HCT116 (cell line): ENCODE results near the gene SEC22A. TPM values are rescaled to one million over a fixed set of nuclear protein-coding genes. Genes with fewer than 3 reads are reported as not detected.
A peak's percentile ranks its signal among the peaks of the same experiment; 100 is the strongest.

ENCODE experiments used
- ATAC-seq: fragments of 200-7000 bp; cut with Tn5 transposase; 2 replicates; pipeline ENCODE4 v1.9.1; 2020; ENCODE audit warnings: mild to moderate bottlenecking, moderate library complexity
- BruUV-seq: library from RNA; stranded (reverse); fragments of 400-500 nt; replicated peaks from 2 replicates; lab custom pipeline; 2021; lab: Mats Ljungman, UMichigan
- CTCF ChIA-PET: fragments of 300-600 bp; sonication (Branson Sonifier 250); formaldehyde crosslinking; loops from one replicate; lab custom pipeline; 2021; ENCODE audit warnings: antibody characterized with exemption; lab: Charles Lee
- POLR2A ChIA-PET: fragments of 300-600, 350-600 bp; sonication (Branson Sonifier 250); formaldehyde crosslinking; loops from one replicate; lab custom pipeline; 2021; ENCODE audit warnings: antibody characterized with exemption; lab: Charles Lee
- RAD21 ChIA-PET, 2 experiments: fragments of 300-600 bp; sonication (Branson Sonifier 250); formaldehyde crosslinking; loops; one replicate each; lab custom pipeline; 2023; ENCODE audit warnings: low total read pairs in 2 of 2; ENCODE audit not compliant: uncharacterized antibody in 2 of 2, unreplicated experiment in 2 of 2, low non-redundant PET in 1 of 2; lab: Charles Lee
- DNase-seq: peaks from one replicate; pipeline ENCODE4 v3.0.0-alpha.2; 2010; ENCODE audit warnings: low read depth, low spot score
- H2AFZ ChIP-seq: fragments of 200-600 bp; shearing (Covaris generic), sonication (generic); 2 replicates; pipeline ENCODE4 v1.6.1; 2017; ENCODE audit warnings: low read depth, mixed run types, mixed read lengths, antibody characterized with exemption, low read length; ENCODE audit not compliant: poor library complexity, severe bottlenecking
- H3K27ac ChIP-seq: 2 replicates; pipeline ENCODE4 v1.5.1; 2012; ENCODE audit warnings: low read depth, low read length
- H3K27me3 ChIP-seq: fragments of 200-600 bp; sonication (generic); 2 replicates; pipeline ENCODE4 v1.6.1; 2016; ENCODE audit warnings: mixed run types, low read length, mixed read lengths; ENCODE audit not compliant: insufficient read depth
- H3K36me3 ChIP-seq, 2 experiments: fragments of 200-500 bp in 1 of 2; fragments of 200-600 bp in 1 of 2; sonication (Bioruptor generic) in 1 of 2; sonication (generic) in 1 of 2; 2 replicates each; pipeline versions ENCODE4 v1.5.1 to v1.6.1; 2014 to 2016; ENCODE audit warnings: low read length in 2 of 2, inconsistent platforms in 1 of 2, mixed read lengths in 1 of 2, mixed run types in 1 of 2; ENCODE audit not compliant: insufficient read depth in 2 of 2, control insufficient read depth in 1 of 2
- H3K4me1 ChIP-seq, 2 experiments: fragments of 200-600 bp in 1 of 2; sonication (generic) in 1 of 2; 2 replicates each; pipeline versions ENCODE4 v1.5.1 to v1.6.1; 2012 to 2017; ENCODE audit warnings: low read length in 2 of 2, inconsistent platforms in 1 of 2, mild to moderate bottlenecking in 1 of 2, mixed read lengths in 1 of 2, mixed run types in 1 of 2, moderate library complexity in 1 of 2; ENCODE audit not compliant: insufficient read depth in 2 of 2, control insufficient read depth in 1 of 2
- H3K4me2 ChIP-seq: fragments of 200-600 bp; sonication (generic); 2 replicates; pipeline ENCODE4 v1.6.1; 2017; ENCODE audit warnings: mixed run types, low read length, mixed read lengths
- H3K4me3 ChIP-seq, 2 experiments: fragments of 200-600 bp in 1 of 2; sonication (generic) in 1 of 2; replicated peaks in 1 of 2; 2 replicates each; pipeline ENCODE4 v1.5.1; 2011 to 2016; ENCODE audit warnings: low read length in 2 of 2, control low read depth in 1 of 2, low read depth in 1 of 2, mild to moderate bottlenecking in 1 of 2, mixed read lengths in 1 of 2, mixed run types in 1 of 2
- H3K79me2 ChIP-seq: fragments of 200-600 bp; sonication (generic); 2 replicates; pipeline ENCODE4 v1.6.1; 2017; ENCODE audit warnings: mild to moderate bottlenecking, mixed run types, low read length, moderate library complexity, mixed read lengths; ENCODE audit not compliant: insufficient read depth
- H3K9ac ChIP-seq: fragments of 200-600 bp; sonication (generic); 2 replicates; pipeline ENCODE4 v1.6.1; 2016; ENCODE audit warnings: low read length, mixed read lengths
- H3K9me2 ChIP-seq: fragments of 200-600 bp; sonication (generic), shearing (Covaris generic); 2 replicates; pipeline ENCODE4 v1.6.1; 2017; ENCODE audit warnings: mixed run types, mild to moderate bottlenecking, moderate library complexity; ENCODE audit not compliant: insufficient read depth
- H3K9me3 ChIP-seq, 2 experiments: fragments of 200-500 bp in 1 of 2; fragments of 200-600 bp in 1 of 2; sonication (Bioruptor generic) in 1 of 2; sonication (generic) in 1 of 2; 2 replicates each; pipeline ENCODE4 v1.6.1; 2014 to 2017; ENCODE audit warnings: low read length in 2 of 2, mixed read lengths in 2 of 2, inconsistent platforms in 1 of 2, low read depth in 1 of 2, mild to moderate bottlenecking in 1 of 2, mixed run types in 1 of 2, moderate library complexity in 1 of 2; ENCODE audit not compliant: control insufficient read depth in 1 of 2, insufficient read depth in 1 of 2
- H4K20me1 ChIP-seq: fragments of 200-600 bp; sonication (generic), shearing (Covaris generic); 2 replicates; pipeline ENCODE4 v1.6.1; 2017; ENCODE audit warnings: mixed run types, mild to moderate bottlenecking, moderate library complexity; ENCODE audit not compliant: insufficient read depth
- CBX3 ChIP-seq: IDR thresholded peaks from 2 replicates; pipeline ENCODE4 v1.6.1; 2012; ENCODE audit warnings: low read depth
- CEBPB ChIP-seq: IDR thresholded peaks from 2 replicates; pipeline ENCODE4 v1.6.1; 2012; ENCODE audit warnings: low read depth
- FOSL1 ChIP-seq: IDR thresholded peaks from 2 replicates; pipeline ENCODE4 v1.6.1; 2012; ENCODE audit warnings: low read depth
- JUND ChIP-seq: IDR thresholded peaks from 2 replicates; pipeline ENCODE4 v1.6.1; 2012
- RAD21 ChIP-seq: IDR thresholded peaks from 2 replicates; pipeline ENCODE4 v1.6.1; 2012; ENCODE audit warnings: low read depth, mild to moderate bottlenecking
- SIN3A ChIP-seq: IDR thresholded peaks from 2 replicates; pipeline ENCODE4 v1.6.1; 2012; ENCODE audit warnings: low read depth
- TCF7L2 ChIP-seq: IDR thresholded peaks from 2 replicates; pipeline ENCODE4 v1.7.0; 2011; ENCODE audit warnings: borderline replicate concordance, inconsistent platforms; ENCODE audit not compliant: insufficient read depth, insufficient read length; ENCODE audit errors: extremely low read depth
- ZFX ChIP-seq: fragments of 450-650 bp; IDR thresholded peaks from 2 replicates; pipeline ENCODE4 v1.6.1; 2017
- intact Hi-C: fragments of 100-400 bp; cut with micrococcal nuclease; formaldehyde crosslinking; loops from 2 replicates; pipeline ENCODE4 v1.10.0; 2022
- total RNA-seq: library from RNA; stranded (reverse); gene quantifications from one replicate; pipeline ENCODE4 v1.2.1, GENCODE V29; 2021; ENCODE audit not compliant: unreplicated experiment
- TF ChIP-seq, protein P1 (sequence below): IDR thresholded peaks from 2 replicates; pipeline ENCODE4 v1.6.1; 2012
- TF ChIP-seq, protein P2 (sequence below), 3 experiments: fragments of 200-600 bp in 1 of 3; sonication (generic) in 1 of 3; IDR thresholded peaks in 2 of 3; conservative IDR thresholded peaks in 1 of 3; 2 replicates each; pipeline ENCODE4 v1.5.1; 2012 to 2017; ENCODE audit warnings: low read depth in 2 of 3, low read length in 2 of 3, antibody characterized with exemption in 1 of 3, borderline replicate concordance in 1 of 3, control low read depth in 1 of 3, mild to moderate bottlenecking in 1 of 3, mixed read lengths in 1 of 3, mixed run types in 1 of 3, moderate library complexity in 1 of 3; ENCODE audit not compliant: insufficient read depth in 1 of 3

The SEC22A gene
- total RNA-seq, 1 experiment from 2014 or later, result 10.6 TPM

DNA sequence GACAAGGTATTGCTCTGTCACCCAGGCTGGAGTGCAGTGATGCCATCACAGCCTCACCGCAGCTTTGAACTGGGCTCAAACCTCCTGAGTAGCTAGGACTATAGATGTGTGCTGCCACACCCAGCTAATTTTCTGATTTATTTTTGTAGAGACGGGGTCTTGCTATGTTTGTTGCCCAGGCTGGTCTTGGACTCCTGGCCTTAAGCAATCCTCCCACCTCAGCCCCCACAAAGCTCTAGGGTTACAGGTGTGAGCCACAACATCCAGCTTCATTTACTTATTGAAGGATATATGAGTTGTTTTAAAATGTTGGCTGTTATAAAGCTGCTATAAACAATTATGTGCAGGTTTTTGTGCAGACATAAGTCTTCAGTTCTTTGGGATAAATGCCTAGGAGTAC, 62.2 kb downstream of the SEC22A start:
- H3K4me1 ChIP-seq, result no peaks in the 10 kb centered on the region
- intact Hi-C loops, result no loop called here
- BruUV-seq, result no TSS peak
- H3K79me2 ChIP-seq, result no peaks in the 10 kb centered on the region
- no peak overlapping the region for H3K9ac ChIP-seq
- H3K27me3 ChIP-seq, result no peaks in the 10 kb centered on the region
- H3K27ac ChIP-seq, result no peak overlapping the region
- H2AFZ ChIP-seq, result no peak overlapping the region
- no peaks in the 10 kb centered on the region for H4K20me1 ChIP-seq
- H3K9me3 ChIP-seq, result no peaks in the 10 kb centered on the region
- ATAC-seq, result no peak
- H3K4me2 ChIP-seq, result no peak overlapping the region
- ChIA-PET POLR2A (no interaction called here), RAD21 (no interaction called here), CTCF (interaction anchor here (1.0 kb wide), 1 partner anchor 17 kb away, joined by 3 read pairs; no protein-coding TSS in a partner anchor)
- DNase-seq, result no peak
- no peak overlapping the region for H3K4me3 ChIP-seq
- no peaks in the 10 kb centered on the region for H3K9me2 ChIP-seq
- 0 out of 4 replicates have a peak, but pooled peaks cover 0 to 4% of the 10 kb centered on the region in 2 experiments for H3K36me3 ChIP-seq
- TF ChIP-seq, protein P1, sequence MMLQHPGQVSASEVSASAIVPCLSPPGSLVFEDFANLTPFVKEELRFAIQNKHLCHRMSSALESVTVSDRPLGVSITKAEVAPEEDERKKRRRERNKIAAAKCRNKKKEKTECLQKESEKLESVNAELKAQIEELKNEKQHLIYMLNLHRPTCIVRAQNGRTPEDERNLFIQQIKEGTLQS, result no peak
- no peak for TF ChIP-seq CEBPB
- TF ChIP-seq FOSL1, result no peak
- no peak for TF ChIP-seq SIN3A
- TF ChIP-seq RAD21, result no peak
- no peak for TF ChIP-seq JUND
- no peak for TF ChIP-seq TCF7L2
- no peak for TF ChIP-seq ZFX

DNA sequence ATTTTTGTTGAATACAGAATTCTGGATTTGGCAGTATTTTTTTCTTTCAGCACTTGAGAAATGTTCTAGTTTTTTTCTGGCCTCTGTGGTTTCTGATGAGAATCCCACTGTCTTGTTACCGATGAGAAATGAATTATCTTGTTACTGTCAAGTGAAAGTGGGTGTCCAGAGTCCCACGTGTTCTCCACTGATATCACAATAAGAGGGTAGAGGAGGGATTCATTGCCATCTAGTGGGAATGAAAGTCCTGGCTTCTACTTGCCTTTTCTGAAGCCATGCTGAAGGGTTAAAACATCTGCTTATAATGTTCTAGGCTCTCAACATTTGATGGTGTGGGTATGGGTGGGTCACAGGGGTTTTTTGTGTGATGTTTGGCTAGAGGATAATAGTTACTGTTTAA, 66.1 kb downstream of the SEC22A start:
- Histone ChIP-seq H3K9ac (no peak overlapping the region), H3K9me3 (no peaks in the 10 kb centered on the region), H3K79me2 (no peaks in the 10 kb centered on the region), H3K4me2 (no peak overlapping the region), H4K20me1 (no peaks in the 10 kb centered on the region), H2AFZ (no peak overlapping the region), H3K9me2 (no peaks in the 10 kb centered on the region), H3K27me3 (no peaks in the 10 kb centered on the region), H3K27ac (no peak overlapping the region), H3K4me3 (no peak overlapping the region), H3K36me3 (0 out of 4 replicates have a peak, but pooled peaks cover 0 to 4% of the 10 kb centered on the region in 2 experiments), H3K4me1 (no peaks in the 10 kb centered on the region)
- ChIA-PET POLR2A (no interaction called here), RAD21 (no interaction called here), CTCF (no interaction called here)
- TF ChIP-seq CBX3, result no peak
- TF ChIP-seq, protein P2, sequence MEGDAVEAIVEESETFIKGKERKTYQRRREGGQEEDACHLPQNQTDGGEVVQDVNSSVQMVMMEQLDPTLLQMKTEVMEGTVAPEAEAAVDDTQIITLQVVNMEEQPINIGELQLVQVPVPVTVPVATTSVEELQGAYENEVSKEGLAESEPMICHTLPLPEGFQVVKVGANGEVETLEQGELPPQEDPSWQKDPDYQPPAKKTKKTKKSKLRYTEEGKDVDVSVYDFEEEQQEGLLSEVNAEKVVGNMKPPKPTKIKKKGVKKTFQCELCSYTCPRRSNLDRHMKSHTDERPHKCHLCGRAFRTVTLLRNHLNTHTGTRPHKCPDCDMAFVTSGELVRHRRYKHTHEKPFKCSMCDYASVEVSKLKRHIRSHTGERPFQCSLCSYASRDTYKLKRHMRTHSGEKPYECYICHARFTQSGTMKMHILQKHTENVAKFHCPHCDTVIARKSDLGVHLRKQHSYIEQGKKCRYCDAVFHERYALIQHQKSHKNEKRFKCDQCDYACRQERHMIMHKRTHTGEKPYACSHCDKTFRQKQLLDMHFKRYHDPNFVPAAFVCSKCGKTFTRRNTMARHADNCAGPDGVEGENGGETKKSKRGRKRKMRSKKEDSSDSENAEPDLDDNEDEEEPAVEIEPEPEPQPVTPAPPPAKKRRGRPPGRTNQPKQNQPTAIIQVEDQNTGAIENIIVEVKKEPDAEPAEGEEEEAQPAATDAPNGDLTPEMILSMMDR (IDR thresholded peaks at IDR 0.05 in 2 of 3, conservative IDR thresholded peaks at IDR 0.05 in 1 of 3; ENCODE audit: borderline replicate concordance in 1 of 3, insufficient read depth in 1 of 3, low read depth in 2 of 3, low read length in 2 of 3), result peak in 1 of 3 experiments; percentile 3; a peak in 1 of 6 replicates
- ATAC-seq (no peak), DNase-seq (no peak)
- BruUV-seq, result no TSS peak
- intact Hi-C loops, result no loop called here
